ENCODE data around the gene KIRREL1. TPM values are rescaled to one million over a fixed set of nuclear protein-coding genes. Genes with fewer than 3 reads are reported as not detected.

KIRREL1 gene
- total RNA-seq, 1 experiment from 2014 or later = 145 TPM

DNA sequence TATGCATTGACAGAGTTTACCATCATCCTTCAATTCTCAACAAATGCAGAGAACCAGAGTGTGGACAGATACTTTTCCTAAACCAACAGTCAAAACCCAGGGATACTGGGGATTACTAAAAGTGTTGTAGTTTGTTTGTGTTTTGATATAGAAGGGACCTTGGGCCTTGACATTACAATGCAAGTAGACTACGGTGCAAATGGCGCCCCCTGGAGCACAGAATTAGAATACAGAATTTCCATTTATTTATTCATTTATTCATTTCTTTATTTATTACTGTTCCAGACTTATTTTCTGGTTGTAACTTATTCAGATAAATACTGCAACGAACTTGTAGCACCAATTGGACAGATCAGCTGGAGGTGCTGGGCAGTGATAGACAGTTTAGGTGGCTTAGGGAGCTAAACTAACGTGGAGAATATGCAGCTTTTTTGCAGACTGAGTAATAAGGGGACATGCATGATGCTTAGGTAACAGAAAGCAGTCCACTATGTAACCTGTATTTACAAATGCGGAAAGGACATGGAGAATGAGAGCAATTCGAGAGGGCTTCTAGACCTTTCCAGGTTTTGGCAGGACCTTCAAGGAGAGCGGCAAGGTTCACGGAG lies 42.6 kb downstream of the KIRREL1 start:
- H3K27ac ChIP-seq (ENCODE audit: low read length) = peak overlapping the region; percentile 64
- H3K4me3 ChIP-seq (ENCODE audit: low read depth in 2 of 2, low read length in 2 of 2) = no peak overlapping the region
- no TSS peak for BruUV-seq (replicated peaks)
- POLR2A ChIA-PET = no interaction called here
- DNase-seq (ENCODE audit: low read depth, low spot score) (no peak), ATAC-seq (peak; percentile 59)
- H3K4me1 ChIP-seq (ENCODE audit: control insufficient read depth, insufficient read depth, low read length) = peaks cover 48% of the 10 kb centered on the region
- no peaks in the 10 kb centered on the region for H3K27me3 ChIP-seq (ENCODE audit: control insufficient read depth, insufficient read depth, low read length)
- H3K36me3 ChIP-seq (ENCODE audit: control insufficient read depth, insufficient read depth, low read length) = peaks cover 2% of the 10 kb centered on the region; the same call in 1 of the 2 replicates
- intact Hi-C loops (cut with micrococcal nuclease; ENCODE audit: unreplicated experiment) (loop anchor here (1.0 kb wide), 1 partner anchor 44 kb away; no protein-coding TSS in a partner anchor), in situ Hi-C loops (cut with HindIII; ENCODE audit: low pct_unique_long_range_greater_than_20kb, low sequenced_read_pairs) (no loop called here)
- TF ChIP-seq, protein P1, sequence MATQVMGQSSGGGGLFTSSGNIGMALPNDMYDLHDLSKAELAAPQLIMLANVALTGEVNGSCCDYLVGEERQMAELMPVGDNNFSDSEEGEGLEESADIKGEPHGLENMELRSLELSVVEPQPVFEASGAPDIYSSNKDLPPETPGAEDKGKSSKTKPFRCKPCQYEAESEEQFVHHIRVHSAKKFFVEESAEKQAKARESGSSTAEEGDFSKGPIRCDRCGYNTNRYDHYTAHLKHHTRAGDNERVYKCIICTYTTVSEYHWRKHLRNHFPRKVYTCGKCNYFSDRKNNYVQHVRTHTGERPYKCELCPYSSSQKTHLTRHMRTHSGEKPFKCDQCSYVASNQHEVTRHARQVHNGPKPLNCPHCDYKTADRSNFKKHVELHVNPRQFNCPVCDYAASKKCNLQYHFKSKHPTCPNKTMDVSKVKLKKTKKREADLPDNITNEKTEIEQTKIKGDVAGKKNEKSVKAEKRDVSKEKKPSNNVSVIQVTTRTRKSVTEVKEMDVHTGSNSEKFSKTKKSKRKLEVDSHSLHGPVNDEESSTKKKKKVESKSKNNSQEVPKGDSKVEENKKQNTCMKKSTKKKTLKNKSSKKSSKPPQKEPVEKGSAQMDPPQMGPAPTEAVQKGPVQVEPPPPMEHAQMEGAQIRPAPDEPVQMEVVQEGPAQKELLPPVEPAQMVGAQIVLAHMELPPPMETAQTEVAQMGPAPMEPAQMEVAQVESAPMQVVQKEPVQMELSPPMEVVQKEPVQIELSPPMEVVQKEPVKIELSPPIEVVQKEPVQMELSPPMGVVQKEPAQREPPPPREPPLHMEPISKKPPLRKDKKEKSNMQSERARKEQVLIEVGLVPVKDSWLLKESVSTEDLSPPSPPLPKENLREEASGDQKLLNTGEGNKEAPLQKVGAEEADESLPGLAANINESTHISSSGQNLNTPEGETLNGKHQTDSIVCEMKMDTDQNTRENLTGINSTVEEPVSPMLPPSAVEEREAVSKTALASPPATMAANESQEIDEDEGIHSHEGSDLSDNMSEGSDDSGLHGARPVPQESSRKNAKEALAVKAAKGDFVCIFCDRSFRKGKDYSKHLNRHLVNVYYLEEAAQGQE (IDR thresholded peaks at IDR 0.05; ENCODE audit: insufficient read depth in 1 of 2, low read depth in 2 of 2, low read length in 1 of 2) = no peak
- TF ChIP-seq, protein P2, sequence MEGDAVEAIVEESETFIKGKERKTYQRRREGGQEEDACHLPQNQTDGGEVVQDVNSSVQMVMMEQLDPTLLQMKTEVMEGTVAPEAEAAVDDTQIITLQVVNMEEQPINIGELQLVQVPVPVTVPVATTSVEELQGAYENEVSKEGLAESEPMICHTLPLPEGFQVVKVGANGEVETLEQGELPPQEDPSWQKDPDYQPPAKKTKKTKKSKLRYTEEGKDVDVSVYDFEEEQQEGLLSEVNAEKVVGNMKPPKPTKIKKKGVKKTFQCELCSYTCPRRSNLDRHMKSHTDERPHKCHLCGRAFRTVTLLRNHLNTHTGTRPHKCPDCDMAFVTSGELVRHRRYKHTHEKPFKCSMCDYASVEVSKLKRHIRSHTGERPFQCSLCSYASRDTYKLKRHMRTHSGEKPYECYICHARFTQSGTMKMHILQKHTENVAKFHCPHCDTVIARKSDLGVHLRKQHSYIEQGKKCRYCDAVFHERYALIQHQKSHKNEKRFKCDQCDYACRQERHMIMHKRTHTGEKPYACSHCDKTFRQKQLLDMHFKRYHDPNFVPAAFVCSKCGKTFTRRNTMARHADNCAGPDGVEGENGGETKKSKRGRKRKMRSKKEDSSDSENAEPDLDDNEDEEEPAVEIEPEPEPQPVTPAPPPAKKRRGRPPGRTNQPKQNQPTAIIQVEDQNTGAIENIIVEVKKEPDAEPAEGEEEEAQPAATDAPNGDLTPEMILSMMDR (IDR thresholded peaks at IDR 0.05) = peak; percentile 84
- TF ChIP-seq POLR2AphosphoS5 (IDR thresholded peaks at IDR 0.05; ENCODE audit: low read depth, low read length) = no peak
- H3K9me3 ChIP-seq (ENCODE audit: control insufficient read depth, insufficient read depth, low read depth, low read length) = no peaks in the 10 kb centered on the region
- CTCF ChIA-PET = interaction anchor here (1.4 to 1.8 kb wide), 3 partner anchors 12 to 88 kb away, joined by 3 to 17 read pairs (median 5); no protein-coding TSS in a partner anchor

DNA sequence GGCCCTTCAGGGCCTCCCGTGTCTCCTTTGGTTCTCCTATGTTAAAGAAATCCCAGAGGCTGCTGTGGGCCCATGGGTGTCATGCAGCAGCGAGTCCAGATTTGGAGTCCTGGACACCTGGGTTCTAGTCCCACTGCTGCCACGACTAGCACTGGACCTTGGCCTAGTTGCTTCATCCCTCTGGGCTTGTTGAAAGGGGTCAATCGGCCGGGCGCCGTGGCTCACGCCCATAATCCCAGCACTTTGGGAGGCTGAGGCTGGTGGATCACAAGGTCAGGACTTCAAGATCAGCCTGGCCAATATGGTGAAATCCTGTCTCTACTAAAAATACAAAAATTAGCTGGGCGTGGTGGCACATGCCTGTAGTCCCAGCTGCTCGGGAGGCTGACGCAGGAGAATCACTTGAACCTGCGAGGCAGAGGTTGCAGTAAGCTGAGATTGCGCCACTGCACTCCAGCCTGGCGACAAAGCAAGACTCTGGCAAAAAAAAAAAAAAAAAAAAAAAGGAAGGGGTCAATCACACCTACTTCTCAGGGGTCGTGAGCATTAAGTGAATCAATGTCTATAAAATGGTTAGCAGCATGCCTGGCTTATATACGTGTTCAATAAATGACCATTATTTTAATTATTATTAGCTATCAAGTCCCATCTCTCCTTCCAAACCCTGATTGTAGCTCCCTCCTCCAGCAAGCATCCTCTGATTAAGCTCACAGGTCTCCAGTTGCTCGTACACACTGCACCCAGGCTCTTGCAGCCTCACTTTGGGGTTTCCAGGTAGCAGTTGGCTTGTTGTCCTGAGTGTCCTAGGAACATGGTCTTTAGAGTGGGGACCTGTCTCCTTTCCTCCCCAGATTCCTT lies 43.8 kb downstream of the KIRREL1 start:
- ATAC-seq = no peak; the same call in 1 of the 2 replicates
- no peaks in the 10 kb centered on the region for H3K27me3 ChIP-seq (ENCODE audit: control insufficient read depth, insufficient read depth, low read length)
- peaks cover 2% of the 10 kb centered on the region; the same call in 1 of the 2 replicates for H3K36me3 ChIP-seq (ENCODE audit: control insufficient read depth, insufficient read depth, low read length)
- BruUV-seq (replicated peaks) = no TSS peak
- in situ Hi-C loops (cut with HindIII; ENCODE audit: low pct_unique_long_range_greater_than_20kb, low sequenced_read_pairs) (no loop called here), intact Hi-C loops (cut with micrococcal nuclease; ENCODE audit: unreplicated experiment) (no loop called here)
- no peak for TF ChIP-seq TCF7L2 (IDR thresholded peaks at IDR 0.05; ENCODE audit: low read depth, low read length)
- TF ChIP-seq, protein P2 (IDR thresholded peaks at IDR 0.05) = no peak
- TF ChIP-seq SIN3A (IDR thresholded peaks at IDR 0.05; ENCODE audit: borderline replicate concordance, insufficient read depth, low read depth, low read length) = no peak
- H3K27ac ChIP-seq (ENCODE audit: low read length) = peak overlapping the region; percentile 67
- peaks cover 51% of the 10 kb centered on the region for H3K4me1 ChIP-seq (ENCODE audit: control insufficient read depth, insufficient read depth, low read length)
- no peak for DNase-seq (ENCODE audit: low read depth, low spot score)
- H3K9me3 ChIP-seq (ENCODE audit: control insufficient read depth, insufficient read depth, low read depth, low read length) = no peaks in the 10 kb centered on the region
- ChIA-PET POLR2A (interaction anchor here (0.6 kb wide), 1 partner anchor 45 kb away, joined by 5 read pairs; no protein-coding TSS in a partner anchor), CTCF (interaction anchor here (0.7 to 1.8 kb wide), 4 partner anchors 11 to 87 kb away, joined by 3 to 17 read pairs (median 6); no protein-coding TSS in a partner anchor)
- H3K4me3 ChIP-seq (ENCODE audit: low read depth in 2 of 2, low read length in 2 of 2) = no peak overlapping the region

Measured in Panc1 (cell line).